WTC11 (cell line): ENCODE measurements around the gene OGFOD3. TPM values are rescaled to one million over a fixed set of nuclear protein-coding genes. Genes with fewer than 3 reads are reported as not detected.

Experiments used
- ATAC-seq: fragments of 200-7000 bp; cut with Tn5 transposase; 2 replicates; pipeline ENCODE4 v1.10.0; 2021; ENCODE audit warnings: mild to moderate bottlenecking, moderate library complexity
- CTCF ChIA-PET: fragments of 300-600 bp; sonication (Branson Sonifier 250); formaldehyde crosslinking; loops from one replicate; lab custom pipeline; 2021; ENCODE audit warnings: antibody characterized with exemption; lab: Charles Lee
- POLR2A ChIA-PET: fragments of 350-600 bp; sonication (Branson Sonifier 250); formaldehyde crosslinking; loops from one replicate; lab custom pipeline; 2021; ENCODE audit warnings: antibody characterized with exemption; lab: Charles Lee
- DNase-seq: peaks from one replicate; pipeline ENCODE4 v3.0.0; 2021; ENCODE audit warnings: low spot score
- H3K27ac Mint-ChIP-seq: 2 replicates; pipeline ENCODE4 v1.8.0; 2021; ENCODE audit warnings: mixed read lengths
- H3K27me3 Mint-ChIP-seq: 2 replicates; pipeline ENCODE4 v1.8.0; 2021; ENCODE audit warnings: low read depth, mild to moderate bottlenecking, moderate library complexity, mixed read lengths
- H3K36me3 Mint-ChIP-seq: 2 replicates; pipeline ENCODE4 v1.8.0; 2021; ENCODE audit warnings: mixed read lengths
- H3K4me1 Mint-ChIP-seq: 2 replicates; pipeline ENCODE4 v1.8.0; 2022; ENCODE audit warnings: mixed read lengths
- H3K4me3 Mint-ChIP-seq: 2 replicates; pipeline ENCODE4 v1.8.0; 2021; ENCODE audit warnings: mild to moderate bottlenecking, moderate library complexity, mixed read lengths
- H3K9me3 Mint-ChIP-seq: 2 replicates; pipeline ENCODE4 v1.8.0; 2021; ENCODE audit warnings: mixed read lengths
- EMX1 ChIP-seq: fragments of 250-450 bp; sonication (Bioruptor Pico); IDR thresholded peaks from 2 replicates; pipeline ENCODE4 v1.8.0; 2021; ENCODE audit warnings: mild to moderate bottlenecking
- FOXJ3 ChIP-seq: sonication (generic); formaldehyde crosslinking; IDR thresholded peaks from 2 replicates; pipeline ENCODE4 v1.9.0; 2021; ENCODE audit warnings: missing genetic modification reagents, mild to moderate bottlenecking, borderline replicate concordance
- IRF2 ChIP-seq: sonication (generic); formaldehyde crosslinking; IDR thresholded peaks from 2 replicates; pipeline ENCODE4 v1.8.0; 2022; ENCODE audit warnings: low read depth, missing genetic modification reagents, borderline replicate concordance
- NFE2L1 ChIP-seq: sonication (generic); formaldehyde crosslinking; IDR thresholded peaks from 2 replicates; pipeline ENCODE4 v1.8.1; 2023; ENCODE audit warnings: missing genetic modification reagents
- OVOL2 ChIP-seq: fragments of 250-450 bp; sonication (Bioruptor Pico); IDR thresholded peaks from 2 replicates; pipeline ENCODE4 v1.9.0; 2021; ENCODE audit warnings: mild to moderate bottlenecking, borderline replicate concordance
- RORB ChIP-seq: fragments of 250-450 bp; sonication (Bioruptor Pico); IDR thresholded peaks from 2 replicates; pipeline ENCODE4 v1.9.0; 2021; ENCODE audit warnings: mild to moderate bottlenecking
- SMAD3 ChIP-seq: sonication (generic); formaldehyde crosslinking; IDR thresholded peaks from 2 replicates; pipeline ENCODE4 v1.8.0; 2022; ENCODE audit warnings: missing genetic modification reagents, mild to moderate bottlenecking, borderline replicate concordance
- ZMAT4 ChIP-seq: fragments of 250-450 bp; sonication (Bioruptor Pico); IDR thresholded peaks from 2 replicates; pipeline ENCODE4 v1.9.0; 2021; ENCODE audit warnings: mild to moderate bottlenecking
- ZNF138 ChIP-seq: sonication (generic); formaldehyde crosslinking; conservative IDR thresholded peaks from 2 replicates; pipeline ENCODE4 v1.8.1; 2022; ENCODE audit warnings: mild to moderate bottlenecking, moderate library complexity, missing genetic modification reagents
- ZNF232 ChIP-seq: sonication (generic); formaldehyde crosslinking; IDR thresholded peaks from 2 replicates; pipeline ENCODE4 v1.8.0; 2022; ENCODE audit warnings: mild to moderate bottlenecking, missing genetic modification reagents
- ZNF317 ChIP-seq: sonication (generic); formaldehyde crosslinking; IDR thresholded peaks from 2 replicates; pipeline ENCODE4 v1.8.1; 2023; ENCODE audit warnings: low read depth, mild to moderate bottlenecking, moderate library complexity, missing genetic modification reagents, borderline replicate concordance
- ZNF396 ChIP-seq: fragments of 250-450 bp; sonication (Bioruptor Pico); IDR thresholded peaks from 2 replicates; pipeline ENCODE4 v1.8.0; 2021; ENCODE audit warnings: mild to moderate bottlenecking, moderate library complexity, borderline replicate concordance
- ZNF423 ChIP-seq: fragments of 250-450 bp; sonication (Bioruptor Pico); IDR thresholded peaks from 2 replicates; pipeline ENCODE4 v2.1.2; 2022; ENCODE audit warnings: mild to moderate bottlenecking, moderate library complexity
- total RNA-seq: library from RNA; stranded (reverse); gene quantifications from 3 replicates; pipeline ENCODE4 v1.2.3, GENCODE V29; 2021
- TF ChIP-seq, protein P1 (sequence below): fragments of 250-450 bp; sonication (Bioruptor Pico); IDR thresholded peaks from 2 replicates; pipeline ENCODE4 v1.9.0; 2021; ENCODE audit warnings: moderate library complexity, mild to moderate bottlenecking, inconsistent platforms, borderline replicate concordance
- TF ChIP-seq, protein P2 (sequence below): sonication (generic); formaldehyde crosslinking; IDR thresholded peaks from 2 replicates; pipeline ENCODE4 v1.8.0; 2022; ENCODE audit warnings: missing genetic modification reagents
- TF ChIP-seq, protein P3 (sequence below): sonication (generic); formaldehyde crosslinking; IDR thresholded peaks from 2 replicates; pipeline ENCODE4 v1.8.1; 2023; ENCODE audit warnings: mild to moderate bottlenecking, missing genetic modification reagents
- TF ChIP-seq, protein P4 (sequence below): sonication (generic); formaldehyde crosslinking; IDR thresholded peaks from 2 replicates; pipeline ENCODE4 v1.8.1; 2022; ENCODE audit warnings: mild to moderate bottlenecking, missing genetic modification reagents, moderate library complexity, borderline replicate concordance

Gene OGFOD3
- total RNA-seq, 1 experiment from 2014 or later = 20.4 TPM

DNA sequence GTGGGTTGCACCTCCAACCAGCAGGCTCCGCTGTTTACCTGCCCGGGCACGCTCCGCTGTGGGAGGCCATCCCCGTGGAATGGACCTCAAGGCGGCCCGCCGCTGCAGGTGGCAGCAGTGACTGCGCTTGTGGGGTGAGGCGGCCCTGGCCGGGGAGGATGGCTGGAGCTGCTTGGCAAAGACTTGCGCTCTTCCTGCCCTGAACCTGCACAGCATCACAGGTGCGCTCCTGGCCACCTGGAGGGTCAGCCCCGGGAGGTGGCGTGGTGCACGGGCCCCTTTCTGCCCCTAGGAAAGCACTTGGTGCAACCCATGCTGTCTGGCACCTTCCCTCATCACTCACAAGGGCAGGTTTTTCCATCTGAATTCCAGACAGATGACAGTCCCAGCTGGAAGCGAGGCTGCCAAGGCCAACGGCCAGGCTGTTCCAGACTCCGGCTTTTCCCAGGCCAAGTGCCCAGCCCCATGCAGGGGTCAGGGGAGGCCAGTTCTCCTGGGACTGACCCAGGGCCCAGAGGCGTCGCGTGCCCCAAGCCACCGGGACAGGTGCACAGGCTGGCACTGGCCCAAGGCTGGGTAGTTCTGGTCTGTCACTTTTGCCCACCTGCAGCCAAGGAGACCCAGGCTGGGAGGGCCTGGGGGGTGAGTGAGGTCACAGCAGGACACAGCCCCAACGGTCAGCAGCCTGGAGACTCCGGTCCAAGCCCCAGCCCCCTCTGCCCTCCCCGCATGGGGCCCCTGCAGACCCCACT lies 33.5 kb downstream of the OGFOD3 start:
- H3K36me3 Mint-ChIP-seq = no peaks in the 10 kb centered on the region
- POLR2A ChIA-PET = interaction anchor here (0.5 to 0.9 kb wide), 3 partner anchors 10 to 171 kb away, joined by 3 read pairs; no protein-coding TSS in a partner anchor
- DNase-seq (no peak), ATAC-seq (peak; percentile 51)
- peaks cover 5% of the 10 kb centered on the region for H3K27me3 Mint-ChIP-seq
- H3K4me3 Mint-ChIP-seq = no peak overlapping the region
- no peak overlapping the region for H3K27ac Mint-ChIP-seq
- peaks cover 3% of the 10 kb centered on the region for H3K4me1 Mint-ChIP-seq
- CTCF ChIA-PET = interaction anchor here (0.9 to 1.8 kb wide), 3 partner anchors 26 to 149 kb away, joined by 3 to 5 read pairs (median 4); no protein-coding TSS in a partner anchor
- TF ChIP-seq NFE2L1 (CRISPR knock-in tag) = no peak
- TF ChIP-seq ZNF423 (CRISPR knock-in tag) = 0 out of 2 replicates have a peak, but pooled peaks have one; percentile 20
- H3K9me3 Mint-ChIP-seq = no peaks in the 10 kb centered on the region

DNA sequence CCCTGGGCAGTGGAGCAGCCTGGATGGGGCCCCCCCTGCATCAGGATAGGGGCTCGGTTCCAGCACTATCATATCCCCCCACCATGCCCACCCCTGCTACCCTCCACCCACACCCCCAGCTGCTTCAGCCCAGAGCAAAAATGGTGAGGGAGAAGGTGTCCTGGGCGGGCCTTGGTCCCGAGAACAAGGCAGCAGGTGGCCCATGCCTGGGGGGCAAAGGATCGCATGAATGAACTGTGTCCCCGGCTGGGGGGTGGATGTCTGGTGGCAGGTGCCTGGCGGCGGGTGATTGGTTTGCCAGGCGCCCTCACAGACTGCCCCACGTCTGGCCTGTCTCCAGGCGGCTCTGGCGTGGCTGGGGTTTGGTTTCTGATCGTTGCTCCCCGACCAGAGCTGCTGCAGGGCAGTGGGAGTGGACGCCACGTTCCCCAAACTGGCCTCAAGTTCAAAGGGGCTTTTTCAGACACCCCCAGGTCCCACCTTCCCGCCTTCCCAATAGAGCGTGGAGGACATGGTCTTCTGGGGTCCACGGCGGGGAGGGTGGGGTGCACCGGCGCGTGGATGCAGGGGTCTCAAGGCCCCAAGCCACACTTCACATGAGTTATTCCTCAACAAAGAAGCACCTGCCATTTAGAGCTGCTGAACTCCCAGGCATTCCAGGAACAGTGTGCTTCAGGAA lies 34.2 kb downstream of the OGFOD3 start:
- TF ChIP-seq SMAD3 (CRISPR knock-in tag) = no peak
- peak; percentile 21; the same call in 1 of the 2 replicates for TF ChIP-seq ZNF317 (CRISPR knock-in tag)
- POLR2A ChIA-PET = interaction anchor here (0.9 kb wide), 1 partner anchor 11 kb away, joined by 3 read pairs; no protein-coding TSS in a partner anchor
- DNase-seq = no peak
- H3K36me3 Mint-ChIP-seq = no peaks in the 10 kb centered on the region
- H3K27me3 Mint-ChIP-seq = peaks cover 5% of the 10 kb centered on the region
- H3K9me3 Mint-ChIP-seq = no peaks in the 10 kb centered on the region
- CTCF ChIA-PET = interaction anchor here (0.9 to 1.8 kb wide), 3 partner anchors 26 to 148 kb away, joined by 3 to 5 read pairs (median 4); no protein-coding TSS in a partner anchor
- peaks cover 3% of the 10 kb centered on the region for H3K4me1 Mint-ChIP-seq
- ATAC-seq = no peak
- H3K4me3 Mint-ChIP-seq = no peak overlapping the region
- no peak overlapping the region for H3K27ac Mint-ChIP-seq

DNA sequence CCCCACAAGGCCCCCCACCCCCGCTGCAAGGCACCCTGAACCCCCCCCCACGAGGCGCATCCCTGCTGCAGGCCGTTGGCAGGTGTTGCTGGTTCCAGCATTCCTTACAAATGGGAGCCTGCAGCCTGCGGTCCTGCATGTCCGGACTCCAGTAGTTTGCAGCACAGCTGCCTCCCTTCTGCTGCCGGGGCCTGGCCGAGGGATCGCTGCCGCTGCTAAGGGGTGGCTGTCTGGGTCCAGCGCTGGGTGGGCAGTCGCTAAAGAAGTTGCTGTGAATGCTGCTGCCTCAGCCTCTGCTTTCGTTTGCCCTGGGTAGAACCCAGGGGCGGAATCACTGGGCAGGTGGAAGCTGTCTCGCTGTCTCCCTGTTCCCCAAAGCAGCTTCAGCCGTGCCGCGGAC lies 35.0 kb downstream of the OGFOD3 start:
- POLR2A ChIA-PET = no interaction called here
- Mint-ChIP-seq H3K9me3 (no peaks in the 10 kb centered on the region), H3K4me3 (no peak overlapping the region), H3K27me3 (peaks cover 5% of the 10 kb centered on the region), H3K27ac (no peak overlapping the region), H3K36me3 (no peaks in the 10 kb centered on the region), H3K4me1 (peaks cover 3% of the 10 kb centered on the region)
- ATAC-seq (no peak), DNase-seq (no peak)
- TF ChIP-seq ZNF396 (CRISPR knock-in tag) (no peak), ZNF232 (no peak)
- TF ChIP-seq, protein P1, sequence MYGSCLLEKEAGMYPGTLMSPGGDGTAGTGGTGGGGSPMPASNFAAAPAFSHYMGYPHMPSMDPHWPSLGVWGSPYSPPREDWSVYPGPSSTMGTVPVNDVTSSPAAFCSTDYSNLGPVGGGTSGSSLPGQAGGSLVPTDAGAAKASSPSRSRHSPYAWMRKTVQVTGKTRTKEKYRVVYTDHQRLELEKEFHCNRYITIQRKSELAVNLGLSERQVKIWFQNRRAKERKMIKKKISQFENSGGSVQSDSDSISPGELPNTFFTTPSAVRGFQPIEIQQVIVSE (CRISPR knock-in tag) = no peak
- CTCF ChIA-PET = interaction anchor here (1.8 kb wide), 1 partner anchor 41 kb away, joined by 4 read pairs; no protein-coding TSS in a partner anchor

GRCh38 chr17:82382933-82383255 lies 35.5 kb downstream of the OGFOD3 start:
- CTCF ChIA-PET = interaction anchor here (1.8 kb wide), 1 partner anchor 42 kb away, joined by 4 read pairs; no protein-coding TSS in a partner anchor
- peaks cover 3% of the 10 kb centered on the region for H3K4me1 Mint-ChIP-seq
- POLR2A ChIA-PET = no interaction called here
- TF ChIP-seq ZNF138 (CRISPR knock-in tag) = no peak
- no peak for TF ChIP-seq IRF2 (CRISPR knock-in tag)
- no peak for TF ChIP-seq OVOL2 (CRISPR knock-in tag)
- TF ChIP-seq EMX1 (CRISPR knock-in tag) = no peak
- no peak for TF ChIP-seq RORB (CRISPR knock-in tag)
- TF ChIP-seq, protein P2, sequence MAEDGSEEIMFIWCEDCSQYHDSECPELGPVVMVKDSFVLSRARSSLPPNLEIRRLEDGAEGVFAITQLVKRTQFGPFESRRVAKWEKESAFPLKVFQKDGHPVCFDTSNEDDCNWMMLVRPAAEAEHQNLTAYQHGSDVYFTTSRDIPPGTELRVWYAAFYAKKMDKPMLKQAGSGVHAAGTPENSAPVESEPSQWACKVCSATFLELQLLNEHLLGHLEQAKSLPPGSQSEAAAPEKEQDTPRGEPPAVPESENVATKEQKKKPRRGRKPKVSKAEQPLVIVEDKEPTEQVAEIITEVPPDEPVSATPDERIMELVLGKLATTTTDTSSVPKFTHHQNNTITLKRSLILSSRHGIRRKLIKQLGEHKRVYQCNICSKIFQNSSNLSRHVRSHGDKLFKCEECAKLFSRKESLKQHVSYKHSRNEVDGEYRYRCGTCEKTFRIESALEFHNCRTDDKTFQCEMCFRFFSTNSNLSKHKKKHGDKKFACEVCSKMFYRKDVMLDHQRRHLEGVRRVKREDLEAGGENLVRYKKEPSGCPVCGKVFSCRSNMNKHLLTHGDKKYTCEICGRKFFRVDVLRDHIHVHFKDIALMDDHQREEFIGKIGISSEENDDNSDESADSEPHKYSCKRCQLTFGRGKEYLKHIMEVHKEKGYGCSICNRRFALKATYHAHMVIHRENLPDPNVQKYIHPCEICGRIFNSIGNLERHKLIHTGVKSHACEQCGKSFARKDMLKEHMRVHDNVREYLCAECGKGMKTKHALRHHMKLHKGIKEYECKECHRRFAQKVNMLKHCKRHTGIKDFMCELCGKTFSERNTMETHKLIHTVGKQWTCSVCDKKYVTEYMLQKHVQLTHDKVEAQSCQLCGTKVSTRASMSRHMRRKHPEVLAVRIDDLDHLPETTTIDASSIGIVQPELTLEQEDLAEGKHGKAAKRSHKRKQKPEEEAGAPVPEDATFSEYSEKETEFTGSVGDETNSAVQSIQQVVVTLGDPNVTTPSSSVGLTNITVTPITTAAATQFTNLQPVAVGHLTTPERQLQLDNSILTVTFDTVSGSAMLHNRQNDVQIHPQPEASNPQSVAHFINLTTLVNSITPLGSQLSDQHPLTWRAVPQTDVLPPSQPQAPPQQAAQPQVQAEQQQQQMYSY (CRISPR knock-in tag) = no peak
- no peak for TF ChIP-seq ZNF423 (CRISPR knock-in tag)
- TF ChIP-seq ZNF396 (CRISPR knock-in tag) = no peak
- TF ChIP-seq FOXJ3 (CRISPR knock-in tag) = no peak
- TF ChIP-seq, protein P3, sequence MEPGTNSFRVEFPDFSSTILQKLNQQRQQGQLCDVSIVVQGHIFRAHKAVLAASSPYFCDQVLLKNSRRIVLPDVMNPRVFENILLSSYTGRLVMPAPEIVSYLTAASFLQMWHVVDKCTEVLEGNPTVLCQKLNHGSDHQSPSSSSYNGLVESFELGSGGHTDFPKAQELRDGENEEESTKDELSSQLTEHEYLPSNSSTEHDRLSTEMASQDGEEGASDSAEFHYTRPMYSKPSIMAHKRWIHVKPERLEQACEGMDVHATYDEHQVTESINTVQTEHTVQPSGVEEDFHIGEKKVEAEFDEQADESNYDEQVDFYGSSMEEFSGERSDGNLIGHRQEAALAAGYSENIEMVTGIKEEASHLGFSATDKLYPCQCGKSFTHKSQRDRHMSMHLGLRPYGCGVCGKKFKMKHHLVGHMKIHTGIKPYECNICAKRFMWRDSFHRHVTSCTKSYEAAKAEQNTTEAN (CRISPR knock-in tag) = no peak
- no peak for TF ChIP-seq ZNF317 (CRISPR knock-in tag)
- TF ChIP-seq, protein P4, sequence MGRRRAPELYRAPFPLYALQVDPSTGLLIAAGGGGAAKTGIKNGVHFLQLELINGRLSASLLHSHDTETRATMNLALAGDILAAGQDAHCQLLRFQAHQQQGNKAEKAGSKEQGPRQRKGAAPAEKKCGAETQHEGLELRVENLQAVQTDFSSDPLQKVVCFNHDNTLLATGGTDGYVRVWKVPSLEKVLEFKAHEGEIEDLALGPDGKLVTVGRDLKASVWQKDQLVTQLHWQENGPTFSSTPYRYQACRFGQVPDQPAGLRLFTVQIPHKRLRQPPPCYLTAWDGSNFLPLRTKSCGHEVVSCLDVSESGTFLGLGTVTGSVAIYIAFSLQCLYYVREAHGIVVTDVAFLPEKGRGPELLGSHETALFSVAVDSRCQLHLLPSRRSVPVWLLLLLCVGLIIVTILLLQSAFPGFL (CRISPR knock-in tag) = no peak
- no peak for TF ChIP-seq ZMAT4 (CRISPR knock-in tag)

More at GRCh38 chr17:82382933-82383255, 35.5 kb downstream of the OGFOD3 start:
- H3K36me3 Mint-ChIP-seq = no peaks in the 10 kb centered on the region
- no peak for DNase-seq
- H3K4me3 Mint-ChIP-seq = no peak overlapping the region
- peaks cover 5% of the 10 kb centered on the region for H3K27me3 Mint-ChIP-seq
- no peak for ATAC-seq
- H3K27ac Mint-ChIP-seq = no peak overlapping the region
- H3K9me3 Mint-ChIP-seq = no peaks in the 10 kb centered on the region
